ENCODE data around the gene KLRC4.
"Not testable (repeated sequence)": the region's sequence is repeated elsewhere in the genome, so short reads cannot be mapped to it uniquely, and the experiment has no call there.

The KLRC4 gene, protein sequence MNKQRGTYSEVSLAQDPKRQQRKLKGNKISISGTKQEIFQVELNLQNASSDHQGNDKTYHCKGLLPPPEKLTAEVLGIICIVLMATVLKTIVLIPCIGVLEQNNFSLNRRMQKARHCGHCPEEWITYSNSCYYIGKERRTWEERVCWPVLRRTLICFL

DNA sequence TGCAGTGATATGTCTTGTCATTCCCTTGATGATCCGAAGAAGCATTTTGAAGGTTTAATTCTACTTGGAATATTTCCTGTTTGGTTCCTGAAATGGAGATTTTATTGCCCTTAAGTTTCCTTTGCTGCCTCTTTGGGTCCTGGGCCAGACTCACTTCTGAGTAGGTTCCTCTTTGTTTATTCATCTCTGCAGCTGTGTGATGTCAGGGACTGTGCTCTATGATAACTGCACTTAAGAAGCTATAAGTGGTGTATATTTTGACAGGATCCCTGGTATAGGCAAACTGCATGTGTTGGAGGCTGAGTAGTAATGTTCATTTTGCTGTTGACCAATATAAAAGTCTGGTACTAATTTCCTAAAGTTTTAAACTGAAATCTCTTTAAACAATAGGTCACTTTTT is at the start of gene KLRC4:
TSS of gene KLRC4 (minus strand) at position 366 of the 400 bp plus-strand sequence. CDS start at position 184, 182 bp downstream.
- no peak for DNase-seq

DNA sequence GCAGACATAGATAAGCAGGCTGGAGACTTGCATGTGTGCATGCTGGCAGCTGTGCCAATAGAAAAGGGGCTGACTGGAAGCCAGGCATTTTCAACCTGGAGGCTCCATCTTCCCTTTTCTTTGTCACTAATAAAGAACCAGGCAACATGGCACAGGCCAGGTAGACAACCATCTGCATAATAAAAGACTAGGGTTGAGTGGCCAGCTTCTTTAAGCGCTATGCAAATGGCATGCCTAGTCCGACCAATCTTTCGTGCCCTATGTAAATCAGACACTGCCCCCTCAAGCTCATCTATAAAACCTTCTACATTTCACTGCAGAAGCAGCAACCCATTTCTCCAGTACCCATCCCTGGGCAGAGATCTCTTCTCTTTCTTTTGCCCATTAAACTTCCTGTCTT is 48.2 kb upstream of the KLRC4 start:
- no peak for DNase-seq

DNA sequence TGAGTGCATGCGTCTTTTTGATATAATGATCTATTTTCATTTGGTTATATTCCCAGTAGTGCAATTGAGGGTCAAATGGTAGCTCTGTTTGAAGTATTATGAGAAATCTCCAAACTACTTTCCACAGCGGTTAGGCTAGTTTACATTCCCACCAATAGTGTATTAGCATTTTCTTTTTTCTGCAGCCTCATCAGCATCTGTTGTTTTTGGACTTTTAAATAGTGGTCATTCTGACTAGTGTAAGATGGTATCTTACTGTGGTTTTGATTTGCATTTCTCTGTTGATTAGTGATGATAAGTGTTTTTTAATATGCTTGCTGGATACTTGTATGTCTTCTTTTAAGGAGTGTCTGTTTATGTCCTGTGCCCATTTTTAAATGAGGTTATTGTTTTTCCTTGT is 47.3 kb upstream of the KLRC4 start:
- no peak for DNase-seq

DNA sequence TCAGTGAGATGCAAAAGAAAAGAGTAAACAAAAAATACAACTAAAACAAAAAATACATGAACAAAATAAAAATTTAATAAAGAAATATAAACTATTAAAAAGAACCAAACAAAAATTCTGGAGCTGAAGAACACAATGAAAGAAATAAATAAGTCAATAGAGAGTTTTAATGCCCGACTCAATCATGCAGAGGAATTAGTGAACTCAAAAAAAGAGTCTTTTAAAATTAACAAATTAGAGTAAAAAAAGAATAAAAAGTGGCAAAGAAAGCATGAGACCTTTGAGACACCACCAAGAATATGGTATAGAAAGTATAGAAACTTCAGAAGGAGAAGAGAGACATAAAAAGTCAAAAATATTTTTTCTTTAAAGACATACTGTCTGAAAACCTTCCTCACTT is 46.2 kb upstream of the KLRC4 start:
- no peak for DNase-seq

DNA sequence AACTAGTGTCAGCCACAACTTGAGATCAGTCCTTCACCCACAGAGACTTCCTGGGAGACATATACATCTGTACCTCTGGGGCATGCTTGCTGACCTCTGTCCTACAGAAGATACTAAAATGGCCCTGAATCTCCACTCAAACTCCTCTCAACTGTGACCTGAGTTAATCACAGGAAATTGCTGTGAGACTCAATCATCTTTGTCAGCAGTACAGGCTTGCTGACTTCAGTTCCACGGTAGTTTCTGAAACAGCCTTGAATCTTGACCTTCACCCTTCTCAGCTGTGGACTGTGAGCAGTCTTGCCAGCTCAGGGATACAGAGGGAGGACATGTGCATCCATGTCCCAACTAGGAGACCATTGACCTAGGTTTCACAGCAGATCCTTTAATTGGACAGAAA is 45.0 kb upstream of the KLRC4 start:
- DNase-seq, result no peak

DNA sequence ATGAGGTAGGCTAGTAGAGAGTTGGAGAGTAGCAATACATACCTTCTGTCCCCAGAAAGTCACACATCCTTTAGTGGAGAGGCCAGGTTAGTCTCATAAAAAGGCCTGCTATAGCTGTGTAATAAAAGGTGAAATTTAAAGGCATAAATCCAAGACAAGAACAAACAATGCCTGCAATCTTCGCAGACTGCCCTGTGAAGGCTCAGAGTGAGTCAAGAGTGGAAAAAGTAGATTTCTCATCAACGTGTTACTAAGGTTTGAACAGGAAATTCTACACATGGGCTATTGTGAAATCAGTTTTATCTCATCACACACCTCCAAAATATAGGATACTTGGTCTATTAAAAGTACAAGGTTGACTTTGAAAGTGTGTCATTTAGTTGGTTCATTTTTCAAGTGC is 43.6 kb upstream of the KLRC4 start, which contains the start of gene KLRC1:
TSS of gene KLRC1 (minus strand) at position 222 of the 400 bp plus-strand sequence. CDS start 2,221 bp downstream, outside the sequence.
- no peak for DNase-seq

DNA sequence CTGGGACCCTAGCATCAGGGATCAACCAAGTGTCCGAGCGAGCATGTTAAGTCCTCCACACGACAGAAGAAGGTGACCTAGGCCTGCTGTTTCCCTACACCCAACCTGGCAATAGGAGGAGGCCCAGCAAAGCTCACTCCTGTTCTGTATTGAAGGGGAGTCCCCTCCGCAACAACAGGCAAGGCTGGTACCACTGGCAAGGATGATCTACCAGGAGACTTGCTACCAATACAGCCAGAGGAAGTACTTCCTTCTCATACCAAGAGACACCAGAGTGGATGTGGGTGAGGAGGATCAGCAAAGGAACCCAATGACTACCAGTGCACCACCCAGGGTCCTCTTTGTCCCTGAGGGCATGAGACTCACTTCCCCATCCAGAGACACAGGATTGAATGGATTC is 38.7 kb upstream of the KLRC4 start:
- no peak for DNase-seq

DNA sequence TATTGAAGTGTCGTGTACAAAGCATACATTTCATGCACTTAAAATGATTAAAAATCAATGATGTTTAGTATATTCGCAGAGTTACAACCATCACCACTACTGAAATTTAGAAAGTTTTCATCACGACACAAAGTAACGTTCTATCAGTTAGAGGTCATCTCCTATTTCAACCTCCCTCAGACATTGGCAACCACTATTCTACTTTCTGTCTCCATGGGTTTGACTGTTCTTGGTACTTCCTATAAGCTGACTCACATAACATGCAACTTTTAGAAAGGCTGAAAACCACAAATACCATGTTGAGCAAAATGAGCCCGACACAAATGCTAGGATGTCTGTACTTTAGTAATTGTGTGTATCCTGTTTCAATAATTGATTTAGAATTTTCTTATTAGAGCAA is 36.5 kb upstream of the KLRC4 start:
- not testable (repeated sequence) for DNase-seq

DNA sequence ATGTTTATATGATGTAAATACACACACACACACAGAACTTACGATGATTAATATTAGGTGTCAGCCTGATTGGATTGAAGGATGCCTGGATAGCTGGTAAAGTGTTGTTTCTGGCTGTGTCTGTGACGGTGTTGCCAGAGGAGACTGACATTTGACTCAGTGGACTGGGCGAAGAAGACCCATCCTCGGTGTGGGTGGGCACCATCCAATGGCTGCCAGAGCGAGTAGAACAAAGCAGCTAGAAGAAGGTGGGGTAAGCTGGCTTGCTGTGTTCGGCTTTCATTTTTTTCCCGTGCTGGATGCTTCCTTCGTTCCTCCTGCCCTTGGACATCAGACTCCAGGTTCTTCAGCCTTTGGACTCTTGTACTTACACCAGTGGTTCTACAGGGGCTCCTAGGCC is 31.6 kb upstream of the KLRC4 start:
- DNase-seq, result not testable (repeated sequence)

DNA sequence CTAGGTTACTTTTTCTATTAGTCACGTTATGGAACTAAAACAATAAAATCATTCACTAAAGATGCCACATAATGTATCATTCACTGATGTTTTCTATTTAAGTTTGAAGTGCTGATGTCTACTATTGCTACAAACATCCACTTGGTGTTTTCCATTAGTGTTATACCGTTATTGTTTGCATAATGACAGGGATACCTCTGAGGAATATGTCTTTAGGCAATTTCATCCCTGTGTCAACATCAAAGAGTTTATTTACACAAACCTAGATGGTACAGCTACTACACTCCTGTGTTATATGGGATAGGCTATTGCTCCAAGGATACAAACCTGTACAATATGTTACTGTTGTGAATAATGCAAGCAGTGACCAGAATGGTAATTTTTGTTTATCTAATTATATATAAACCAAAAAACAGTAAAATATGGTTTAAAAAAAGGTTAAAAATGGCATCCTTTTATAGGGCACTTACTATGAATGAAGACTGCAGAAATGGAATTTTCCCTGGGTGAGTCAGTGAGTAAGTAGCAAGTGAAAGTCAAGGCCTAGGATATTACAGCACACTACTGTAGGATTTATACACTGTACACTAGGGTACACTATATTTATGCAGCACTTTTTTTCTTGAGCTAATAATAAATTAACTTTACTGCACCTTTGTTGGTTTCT is 30.2 kb upstream of the KLRC4 start:
- DNase-seq, result not testable (repeated sequence)

DNA sequence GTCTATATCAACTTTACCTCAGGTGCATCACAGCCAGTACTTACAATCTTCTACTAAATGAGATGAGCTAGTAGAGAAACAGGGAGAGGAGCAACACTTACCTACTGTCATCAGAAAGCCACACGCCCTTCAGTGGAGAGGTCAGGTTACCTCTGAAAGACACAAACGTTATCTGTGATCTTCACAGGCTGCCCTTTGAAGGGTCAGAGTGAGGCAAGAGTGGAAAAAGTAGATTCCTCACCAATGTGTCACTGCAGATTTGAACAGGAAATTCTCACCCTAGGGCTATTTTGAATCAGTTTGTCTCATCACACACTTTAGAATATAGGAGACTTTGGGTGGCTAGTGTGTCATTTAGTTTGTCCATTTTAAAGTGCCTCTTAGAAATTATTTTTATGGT is 28.0 kb upstream of the KLRC4 start:
- DNase-seq, result not testable (repeated sequence)

DNA sequence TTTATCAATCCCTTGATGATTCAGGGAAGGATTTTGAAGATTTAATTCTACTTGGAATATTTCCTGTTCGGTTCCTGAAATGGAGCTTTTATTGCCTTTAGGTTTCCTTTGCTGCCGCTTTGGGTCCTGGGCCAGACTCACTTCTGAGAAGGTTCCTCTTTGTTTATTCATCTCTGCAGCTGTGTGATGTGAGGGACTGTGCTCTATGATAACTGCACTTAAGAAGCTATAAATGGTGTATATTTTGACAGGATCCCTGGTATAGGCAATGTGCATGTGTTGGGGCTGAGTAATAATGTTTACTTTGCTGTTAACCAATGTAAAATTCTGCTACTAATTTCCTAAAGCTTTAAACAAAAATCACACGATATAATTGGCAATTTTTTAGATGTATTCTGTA is 26.3 kb upstream of the KLRC4 start, which contains the start of gene KLRC2:
TSS of gene KLRC2 (minus strand) at position 195 of the 400 bp plus-strand sequence. CDS start at position 171, 24 bp downstream.
- DNase-seq, result not testable (repeated sequence)

DNA sequence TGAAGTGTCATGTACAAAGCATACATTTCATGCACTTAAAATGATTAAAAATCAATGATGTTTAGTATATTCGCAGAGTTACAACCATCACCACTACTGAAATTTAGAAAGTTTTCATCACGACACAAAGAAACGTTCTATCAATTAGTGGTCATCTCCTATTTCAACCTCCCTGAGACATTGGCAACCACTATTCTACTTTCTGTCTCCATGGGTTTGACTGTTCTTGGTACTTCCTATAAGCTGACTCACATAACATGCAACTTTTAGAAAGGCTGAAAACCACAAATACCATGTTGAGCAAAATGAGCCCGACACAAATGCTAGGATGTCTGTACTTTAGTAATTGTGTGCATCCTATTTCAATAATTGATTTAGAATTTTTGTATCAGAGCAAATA is 21.1 kb upstream of the KLRC4 start:
- DNase-seq, result not testable (repeated sequence)

DNA sequence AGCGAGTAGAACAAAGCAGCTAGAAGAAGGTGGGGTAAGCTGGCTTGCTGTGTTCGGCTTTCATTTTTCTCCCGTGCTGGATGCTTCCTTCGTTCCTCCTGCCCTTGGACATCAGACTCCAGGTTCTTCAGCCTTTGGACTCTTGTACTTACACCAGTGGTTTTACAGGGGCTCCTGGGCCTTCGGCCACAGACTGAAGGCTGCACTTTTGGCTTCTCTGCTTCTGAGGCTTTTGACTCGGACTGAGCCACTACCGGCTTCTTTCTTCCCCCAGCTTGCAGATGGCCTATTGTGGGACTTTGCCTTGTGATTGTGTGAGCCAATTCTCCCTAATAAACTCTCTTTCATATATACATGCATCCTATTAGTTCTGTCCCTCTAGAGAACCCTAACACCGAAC is 16.4 kb upstream of the KLRC4 start:
- DNase-seq, result not testable (repeated sequence)

DNA sequence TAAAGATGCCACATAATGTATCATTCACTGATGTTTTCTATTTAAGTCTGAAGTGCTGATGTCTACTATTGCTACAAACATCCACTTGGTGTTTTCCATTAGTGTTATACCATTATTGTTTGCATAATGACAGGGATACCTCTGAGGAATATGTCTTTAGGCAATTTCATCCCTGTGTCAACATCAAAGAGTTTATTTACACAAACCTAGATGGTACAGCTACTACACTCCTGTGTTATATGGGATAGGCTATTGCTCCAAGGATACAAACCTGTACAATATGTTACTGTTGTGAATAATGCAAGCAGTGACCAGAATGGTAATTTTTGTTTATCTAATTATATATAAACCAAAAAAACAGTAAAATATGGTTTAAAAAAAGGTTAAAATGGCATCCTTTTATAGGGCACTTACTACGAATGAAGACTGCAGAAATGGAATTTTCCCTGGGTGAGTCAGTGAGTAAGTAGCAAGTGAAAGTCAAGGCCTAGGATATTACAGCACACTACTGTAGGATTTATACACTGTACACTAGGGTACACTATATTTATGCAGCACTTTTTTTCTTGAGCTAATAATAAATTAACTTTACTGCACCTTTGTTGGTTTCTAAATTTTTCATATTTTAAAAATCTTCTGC is 14.8 kb upstream of the KLRC4 start:
- DNase-seq, result not testable (repeated sequence)

DNA sequence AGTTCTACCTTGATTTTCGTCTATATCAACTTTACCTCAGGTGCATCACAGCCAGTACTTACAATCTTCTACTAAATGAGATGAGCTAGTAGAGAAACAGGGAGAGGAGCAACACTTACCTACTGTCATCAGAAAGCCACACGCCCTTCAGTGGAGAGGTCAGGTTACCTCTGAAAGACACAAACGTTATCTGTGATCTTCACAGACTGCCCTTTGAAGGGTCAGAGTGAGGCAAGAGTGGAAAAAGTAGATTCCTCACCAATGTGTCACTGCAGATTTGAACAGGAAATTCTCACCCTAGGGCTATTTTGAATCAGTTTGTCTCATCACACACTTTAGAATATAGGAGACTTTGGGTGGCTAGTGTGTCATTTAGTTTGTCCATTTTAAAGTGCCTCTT is 12.6 kb upstream of the KLRC4 start:
- DNase-seq, result not testable (repeated sequence)

DNA sequence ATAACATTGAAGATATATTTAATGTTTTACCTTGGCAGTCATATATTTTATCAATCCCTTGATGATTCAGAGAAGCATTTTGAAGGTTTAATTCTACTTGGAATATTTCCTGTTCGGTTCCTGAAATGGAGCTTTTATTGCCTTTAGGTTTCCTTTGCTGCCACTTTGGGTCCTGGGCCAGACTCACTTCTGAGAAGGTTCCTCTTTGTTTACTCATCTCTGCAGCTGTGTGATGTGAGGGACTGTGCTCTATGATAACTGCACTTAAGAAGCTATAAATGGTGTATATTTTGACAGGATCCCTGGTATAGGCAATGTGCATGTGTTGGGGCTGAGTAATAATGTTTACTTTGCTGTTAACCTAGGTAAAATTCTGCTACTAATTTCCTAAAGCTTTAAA is 10.8 kb upstream of the KLRC4 start, which contains the start of gene KLRC3:
TSS of gene KLRC3 (minus strand) at position 262 of the 400 bp plus-strand sequence. CDS start at position 217, 45 bp downstream.
- not testable (repeated sequence) for DNase-seq

DNA sequence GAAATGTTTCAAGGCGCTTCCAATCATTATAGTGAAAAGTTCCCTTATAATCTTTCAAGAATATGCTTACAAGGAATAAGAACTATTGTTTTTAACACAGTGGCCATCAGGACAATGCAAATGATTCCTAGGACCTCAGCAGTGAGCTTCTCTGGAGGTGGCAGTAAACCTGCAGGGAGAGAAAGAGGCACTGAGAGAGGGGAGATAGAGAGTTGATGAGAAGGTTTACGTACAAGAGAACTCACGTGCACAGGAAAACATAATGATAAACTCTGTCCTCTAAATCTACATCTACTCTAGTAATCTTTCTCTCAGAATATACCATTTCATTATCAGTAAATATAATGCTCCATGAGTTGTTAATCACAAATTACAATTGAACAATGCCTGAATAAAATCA is 715 bp downstream of the KLRC4 start:
- DNase-seq, result no peak

DNA sequence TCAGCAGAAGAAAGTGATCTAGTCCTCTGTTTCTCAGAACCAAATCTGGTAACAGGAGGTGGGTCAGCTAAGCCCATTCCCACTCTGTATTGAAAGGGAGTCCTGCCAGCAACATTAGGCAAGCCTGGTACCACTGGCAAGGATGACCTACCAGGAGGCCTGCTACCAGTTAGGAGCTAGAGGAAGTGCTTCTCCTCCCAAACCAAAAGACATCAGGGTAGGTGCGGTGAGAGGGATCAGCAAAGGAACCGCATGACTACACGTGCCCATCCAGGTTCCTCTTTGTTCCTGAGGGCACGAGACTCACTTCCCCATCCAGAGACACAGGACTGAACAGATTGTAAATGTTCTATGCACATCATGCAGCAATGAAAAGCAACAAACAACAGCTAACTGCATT is 2.8 kb downstream of the KLRC4 start:
- DNase-seq, result no peak

DNA sequence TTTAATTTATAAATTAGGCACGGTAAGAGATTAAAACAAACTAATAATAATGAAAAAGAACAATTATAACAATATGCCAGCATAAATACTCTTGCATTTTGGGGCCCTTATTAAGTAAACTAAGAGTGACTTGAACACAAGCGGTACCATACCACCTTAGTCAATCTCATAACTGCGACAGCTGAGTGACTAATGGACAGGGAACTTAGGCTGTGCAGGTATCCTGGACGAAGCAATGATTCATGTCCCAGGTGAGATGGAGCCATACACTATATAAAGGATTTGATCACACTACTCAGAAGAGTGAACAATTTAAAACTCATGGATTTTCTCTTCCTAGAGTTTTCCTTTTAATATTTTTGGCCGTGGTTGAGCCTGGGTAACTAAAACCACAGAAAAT is 4.3 kb downstream of the KLRC4 start:
- no peak for DNase-seq

DNA sequence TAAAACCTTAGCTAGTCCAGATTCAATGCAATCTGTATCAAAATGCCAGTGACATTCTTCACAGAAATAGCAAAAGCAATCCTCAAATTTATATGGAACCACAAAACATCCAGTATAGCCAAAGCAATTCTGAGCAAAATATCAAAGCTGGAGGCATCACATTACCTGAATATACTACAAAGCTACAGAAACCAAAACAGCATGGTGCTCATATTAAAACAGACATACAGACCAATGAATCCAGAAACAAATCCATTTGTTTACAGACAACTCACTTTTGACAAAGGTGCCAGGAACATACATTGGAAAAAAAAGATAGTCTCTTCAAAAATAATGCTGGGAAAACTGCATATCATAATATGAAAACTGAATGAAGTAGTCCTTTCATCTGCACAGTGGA is 4.8 kb downstream of the KLRC4 start:
- no peak for DNase-seq

DNA sequence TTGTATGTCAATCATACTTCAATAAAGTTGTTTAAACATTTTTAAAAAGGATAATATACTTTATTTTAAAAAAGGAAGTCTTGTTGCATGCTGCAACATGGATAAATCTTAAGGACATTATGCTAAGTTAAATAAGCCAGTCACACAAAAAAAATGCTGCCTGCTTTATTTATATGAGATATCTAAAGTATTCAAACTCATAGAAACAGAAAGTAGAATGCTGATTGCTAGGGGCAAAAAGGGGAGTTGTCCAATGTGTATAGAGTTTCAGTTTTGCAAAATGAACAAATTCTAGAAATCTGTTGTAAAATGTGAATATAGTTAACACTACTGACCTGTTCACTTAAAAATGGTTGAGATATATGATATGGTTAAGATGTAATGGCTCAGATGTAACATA is 8.7 kb downstream of the KLRC4 start:
- no peak for DNase-seq

DNA sequence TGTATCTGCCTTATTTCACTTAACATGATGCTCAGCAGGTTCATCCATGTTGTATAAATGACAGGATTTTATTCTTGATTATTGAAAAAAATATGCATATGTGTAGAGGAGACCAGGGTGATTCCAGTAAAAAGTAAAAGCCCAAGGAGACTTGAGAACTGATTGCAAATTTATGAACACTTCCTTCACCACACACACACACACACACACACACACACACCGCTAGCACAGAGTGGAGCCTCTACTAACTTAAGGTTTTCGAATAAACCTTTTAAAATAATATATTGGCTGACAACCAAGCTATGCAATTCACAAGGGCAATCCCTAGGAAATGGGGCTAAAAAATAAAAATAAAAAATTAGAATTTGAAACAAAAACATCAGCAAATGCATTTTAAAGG is 11.4 kb downstream of the KLRC4 start:
- DNase-seq, result no peak

DNA sequence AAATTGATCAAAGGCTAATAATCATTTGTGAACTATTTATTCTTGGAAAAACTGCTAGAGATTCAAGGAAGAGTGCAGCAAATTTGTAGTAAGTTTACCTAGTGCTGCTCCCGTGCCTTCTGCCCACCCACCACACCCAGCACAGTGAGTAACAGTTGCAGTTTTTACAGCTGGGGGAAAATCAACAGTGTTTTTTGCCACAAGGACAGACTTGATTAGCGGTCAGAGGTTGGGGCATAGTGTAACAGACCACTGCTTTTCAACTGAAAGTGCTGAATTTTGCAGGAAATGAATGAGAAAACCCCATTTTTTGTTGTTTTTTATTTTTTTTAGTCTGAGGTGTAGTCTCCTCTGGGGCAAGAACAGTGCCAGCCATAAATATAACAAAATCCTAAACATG is 12.3 kb downstream of the KLRC4 start:
- DNase-seq, result no peak
